ENCODE data around the gene CSNK1E.

The CSNK1E gene

GRCh38 chr22:38327805-38328204 is 10.6 kb upstream of the CSNK1E start:
- no peaks in the 10 kb centered on the region for H3K36me3 ChIP-seq (ENCODE audit: low read depth)
- peak overlapping the region; percentile 9 for H3K4me3 ChIP-seq (ENCODE audit: severe bottlenecking)
- no peaks in the 10 kb centered on the region for H3K9me3 ChIP-seq (ENCODE audit: severe bottlenecking)
- H3K4me1 ChIP-seq (ENCODE audit: insufficient read depth, poor library complexity, severe bottlenecking): peaks cover 16% of the 10 kb centered on the region
- DNase-seq (ENCODE audit: low spot score): peak; percentile 88
- H3K27me3 ChIP-seq (ENCODE audit: insufficient read depth, poor library complexity, severe bottlenecking): no peaks in the 10 kb centered on the region
- H3K27ac ChIP-seq (ENCODE audit: poor library complexity, severe bottlenecking): peak overlapping the region; percentile 83
- ATAC-seq (ENCODE audit: low read depth): peak; percentile 98
- TF ChIP-seq CTCF (IDR thresholded peaks at IDR 0.05; ENCODE audit: poor library complexity, severe bottlenecking): no peak

- DNase-seq (ENCODE audit: low spot score) (no peak), ATAC-seq (ENCODE audit: low read depth) (peak; percentile 19)
- no peaks in the 10 kb centered on the region for H3K27me3 ChIP-seq (ENCODE audit: insufficient read depth, poor library complexity, severe bottlenecking)
- H3K4me3 ChIP-seq (ENCODE audit: severe bottlenecking): peak overlapping the region; percentile 9
- H3K4me1 ChIP-seq (ENCODE audit: insufficient read depth, poor library complexity, severe bottlenecking): peaks cover 16% of the 10 kb centered on the region
- peak overlapping the region; percentile 83 for H3K27ac ChIP-seq (ENCODE audit: poor library complexity, severe bottlenecking)
- no peak for TF ChIP-seq CTCF (IDR thresholded peaks at IDR 0.05; ENCODE audit: poor library complexity, severe bottlenecking)
- H3K36me3 ChIP-seq (ENCODE audit: low read depth): no peaks in the 10 kb centered on the region
- H3K9me3 ChIP-seq (ENCODE audit: severe bottlenecking): no peaks in the 10 kb centered on the region
These were observed 10.2 kb upstream of the CSNK1E start for GRCh38 chr22:38327396-38327795.

GRCh38 chr22:38325587-38325986 is 8.4 kb upstream of the CSNK1E start:
- H3K9me3 ChIP-seq (ENCODE audit: severe bottlenecking): no peaks in the 10 kb centered on the region
- no peak for TF ChIP-seq CTCF (IDR thresholded peaks at IDR 0.05; ENCODE audit: poor library complexity, severe bottlenecking)
- DNase-seq (ENCODE audit: low spot score): no peak
- no peaks in the 10 kb centered on the region for H3K27me3 ChIP-seq (ENCODE audit: insufficient read depth, poor library complexity, severe bottlenecking)
- ATAC-seq (ENCODE audit: low read depth): no peak
- H3K4me1 ChIP-seq (ENCODE audit: insufficient read depth, poor library complexity, severe bottlenecking): peaks cover 16% of the 10 kb centered on the region
- no peak overlapping the region for H3K27ac ChIP-seq (ENCODE audit: poor library complexity, severe bottlenecking)
- H3K4me3 ChIP-seq (ENCODE audit: severe bottlenecking): no peak overlapping the region
- H3K36me3 ChIP-seq (ENCODE audit: low read depth): no peaks in the 10 kb centered on the region

GRCh38 chr22:38320605-38321402 is 3.6 kb upstream of the CSNK1E start:
- peak overlapping the region; percentile 98 for H3K27ac ChIP-seq (ENCODE audit: poor library complexity, severe bottlenecking)
- H3K4me1 ChIP-seq (ENCODE audit: insufficient read depth, poor library complexity, severe bottlenecking): peaks cover 13% of the 10 kb centered on the region
- no peak for DNase-seq (ENCODE audit: low spot score)
- no peak overlapping the region for H3K4me3 ChIP-seq (ENCODE audit: severe bottlenecking)
- H3K27me3 ChIP-seq (ENCODE audit: insufficient read depth, poor library complexity, severe bottlenecking): no peaks in the 10 kb centered on the region
- H3K36me3 ChIP-seq (ENCODE audit: low read depth): peaks cover 6% of the 10 kb centered on the region
- ATAC-seq (ENCODE audit: low read depth): no peak
- no peaks in the 10 kb centered on the region for H3K9me3 ChIP-seq (ENCODE audit: severe bottlenecking)
- no peak for TF ChIP-seq CTCF (IDR thresholded peaks at IDR 0.05; ENCODE audit: poor library complexity, severe bottlenecking)

Data from RWPE2 (cell line).